ENCODE results near the gene EAF1. TPM values are rescaled to one million over a fixed set of nuclear protein-coding genes. Genes with fewer than 3 reads are reported as not detected.

EAF1 gene
- total RNA-seq, 1 experiment from 2014 or later = 28.3 TPM

- H3K27ac Mint-ChIP-seq (ENCODE audit: low read depth, unreplicated experiment) = no peak overlapping the region
- no TSS peak for BruUV-seq (replicated peaks)
- no peak for TF ChIP-seq CTCF (IDR thresholded peaks at IDR 0.05; ENCODE audit: unreplicated experiment)
- H3K9me3 Mint-ChIP-seq (ENCODE audit: unreplicated experiment) = no peaks in the 10 kb centered on the region
- ChIA-PET POLR2A (no interaction called here), CTCF (no interaction called here)
- intact Hi-C loops (cut with micrococcal nuclease) = no loop called here
- no peak overlapping the region for H3K4me3 Mint-ChIP-seq (ENCODE audit: unreplicated experiment)
- H3K27me3 Mint-ChIP-seq (ENCODE audit: insufficient read depth, unreplicated experiment) = no peaks in the 10 kb centered on the region
- DNase-seq (ENCODE audit: unreplicated experiment) = no peak
- no peaks in the 10 kb centered on the region for H3K4me1 Mint-ChIP-seq (ENCODE audit: insufficient read depth, unreplicated experiment)
- peaks cover 2% of the 10 kb centered on the region for H3K36me3 Mint-ChIP-seq (ENCODE audit: insufficient read depth, unreplicated experiment)
Measured at GRCh38 chr3:15451216-15452113, 24.1 kb downstream of the EAF1 start.

GRCh38 chr3:15452156-15452555 is 24.8 kb downstream of the EAF1 start:
- no peak overlapping the region for H3K27ac Mint-ChIP-seq (ENCODE audit: low read depth, unreplicated experiment)
- H3K4me3 Mint-ChIP-seq (ENCODE audit: unreplicated experiment) = no peak overlapping the region
- DNase-seq (ENCODE audit: unreplicated experiment) = no peak
- no peak for TF ChIP-seq CTCF (IDR thresholded peaks at IDR 0.05; ENCODE audit: unreplicated experiment)
- H3K27me3 Mint-ChIP-seq (ENCODE audit: insufficient read depth, unreplicated experiment) = no peaks in the 10 kb centered on the region
- H3K36me3 Mint-ChIP-seq (ENCODE audit: insufficient read depth, unreplicated experiment) = no peaks in the 10 kb centered on the region
- no peaks in the 10 kb centered on the region for H3K4me1 Mint-ChIP-seq (ENCODE audit: insufficient read depth, unreplicated experiment)
- no peaks in the 10 kb centered on the region for H3K9me3 Mint-ChIP-seq (ENCODE audit: unreplicated experiment)
- ChIA-PET POLR2A (no interaction called here), CTCF (no interaction called here)
- BruUV-seq (replicated peaks) = no TSS peak
- intact Hi-C loops (cut with micrococcal nuclease) = no loop called here

DNA sequence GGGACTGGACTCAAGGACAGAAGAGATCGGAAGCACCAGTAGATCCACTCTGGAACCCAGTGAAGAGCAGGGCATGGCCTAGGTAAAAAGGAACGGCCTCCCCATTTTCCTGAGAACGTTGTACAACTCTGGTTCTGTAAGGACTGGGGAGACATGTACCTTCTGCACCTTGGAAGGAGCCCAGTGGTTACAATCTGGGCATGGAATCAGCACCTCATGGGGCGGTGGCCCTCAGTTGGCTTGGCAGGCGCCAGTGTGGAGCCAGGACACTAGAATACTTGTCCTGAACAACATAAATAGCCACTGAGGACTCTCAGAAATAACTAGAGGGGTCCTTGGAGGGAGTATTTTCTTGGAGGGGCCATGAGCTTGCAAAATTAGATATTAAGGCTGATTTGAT is 25.6 kb downstream of the EAF1 start:
- Mint-ChIP-seq H3K27ac (ENCODE audit: low read depth, unreplicated experiment) (no peak overlapping the region), H3K9me3 (ENCODE audit: unreplicated experiment) (no peaks in the 10 kb centered on the region), H3K27me3 (ENCODE audit: insufficient read depth, unreplicated experiment) (no peaks in the 10 kb centered on the region), H3K4me1 (ENCODE audit: insufficient read depth, unreplicated experiment) (no peaks in the 10 kb centered on the region), H3K4me3 (ENCODE audit: unreplicated experiment) (no peak overlapping the region), H3K36me3 (ENCODE audit: insufficient read depth, unreplicated experiment) (no peaks in the 10 kb centered on the region)
- intact Hi-C loops (cut with micrococcal nuclease) = no loop called here
- no peak for TF ChIP-seq CTCF (IDR thresholded peaks at IDR 0.05; ENCODE audit: unreplicated experiment)
- ChIA-PET POLR2A (no interaction called here), CTCF (no interaction called here)
- BruUV-seq (replicated peaks) = no TSS peak
- DNase-seq (ENCODE audit: unreplicated experiment) = no peak

DNA sequence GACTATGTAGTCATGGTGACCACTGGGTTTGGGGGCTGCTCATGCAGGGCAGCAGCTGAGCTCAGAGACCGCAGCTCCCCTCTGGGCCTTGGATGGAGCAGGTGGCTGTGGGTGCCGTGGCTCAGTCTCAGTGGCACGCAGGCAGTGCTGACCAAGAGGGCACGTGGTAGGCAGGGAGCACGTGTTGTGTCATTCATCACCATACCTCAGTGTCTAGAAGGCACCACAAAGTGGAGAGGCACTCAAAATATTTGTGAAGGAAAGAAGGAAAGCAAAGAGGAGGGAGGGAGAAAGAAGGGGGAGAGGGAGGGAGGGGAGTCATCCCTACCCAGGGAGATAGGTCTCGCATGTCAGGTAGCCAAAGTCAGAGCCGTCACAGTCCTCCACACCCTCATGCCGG is 26.1 kb downstream of the EAF1 start:
- CTCF ChIA-PET = no interaction called here
- no peak overlapping the region for H3K27ac Mint-ChIP-seq (ENCODE audit: low read depth, unreplicated experiment)
- H3K4me3 Mint-ChIP-seq (ENCODE audit: unreplicated experiment) = no peak overlapping the region
- no TSS peak for BruUV-seq (replicated peaks)
- H3K4me1 Mint-ChIP-seq (ENCODE audit: insufficient read depth, unreplicated experiment) = no peaks in the 10 kb centered on the region
- intact Hi-C loops (cut with micrococcal nuclease) = no loop called here
- DNase-seq (ENCODE audit: unreplicated experiment) = no peak
- no peaks in the 10 kb centered on the region for H3K36me3 Mint-ChIP-seq (ENCODE audit: insufficient read depth, unreplicated experiment)
- POLR2A ChIA-PET = no interaction called here
- TF ChIP-seq CTCF (IDR thresholded peaks at IDR 0.05; ENCODE audit: unreplicated experiment) = no peak
- no peaks in the 10 kb centered on the region for H3K9me3 Mint-ChIP-seq (ENCODE audit: unreplicated experiment)
- H3K27me3 Mint-ChIP-seq (ENCODE audit: insufficient read depth, unreplicated experiment) = no peaks in the 10 kb centered on the region
